HEK293T (cell line): Measurements from ENCODE around the gene SLC43A3.

Experiments used
- ELF4 ChIP-seq: fragments of 450-650 bp; IDR thresholded peaks from 2 replicates; pipeline ENCODE4 v1.6.1; 2017; ENCODE audit warnings: antibody characterized with exemption
- FOXM1 ChIP-seq: fragments of 450-650 bp; IDR thresholded peaks from 2 replicates; pipeline ENCODE4 v1.6.1; 2017; ENCODE audit warnings: mild to moderate bottlenecking, borderline replicate concordance
- SUZ12 ChIP-seq: fragments of 450-650 bp; IDR thresholded peaks from 2 replicates; pipeline ENCODE4 v1.6.1; 2016; ENCODE audit warnings: mild to moderate bottlenecking

GRCh38 chr11:57407010-57407920, 19.7 kb downstream of the SLC43A3 start:
- no peak for TF ChIP-seq ELF4
- no peak for TF ChIP-seq SUZ12
- no peak for TF ChIP-seq FOXM1
